Fibroblast of pulmonary artery (primary cell): ENCODE data around the gene ENTPD2.

Source experiments
- DNase-seq: peaks from one replicate; pipeline ENCODE4 v3.0.0-alpha.2; 2010; ENCODE audit warnings: low read depth
- H3K4me3 ChIP-seq: replicated peaks from 2 replicates; pipeline ENCODE4 v1.5.1; 2011; ENCODE audit warnings: low read depth, mild to moderate bottlenecking, control low read depth, low read length, moderate library complexity
- CTCF ChIP-seq: IDR thresholded peaks from 2 replicates; pipeline ENCODE4 v1.5.1; 2011; ENCODE audit warnings: mild to moderate bottlenecking, control low read depth, low read length, inconsistent platforms; ENCODE audit errors: missing control alignments

ENTPD2 gene

GRCh38 chr9:137020771-137021567 is 32.9 kb downstream of the ENTPD2 start:
- no peak for DNase-seq
- no peak overlapping the region for H3K4me3 ChIP-seq
- no peak for TF ChIP-seq CTCF

- TF ChIP-seq CTCF = no peak
- H3K4me3 ChIP-seq = no peak overlapping the region
- DNase-seq = no peak
Measured at GRCh38 chr9:137019891-137020683, 33.8 kb downstream of the ENTPD2 start.

- DNase-seq = no peak
- TF ChIP-seq CTCF = no peak
- H3K4me3 ChIP-seq = no peak overlapping the region
Measured at GRCh38 chr9:137018761-137019559, 34.9 kb downstream of the ENTPD2 start.

- TF ChIP-seq CTCF = no peak
- DNase-seq = no peak
- no peak overlapping the region for H3K4me3 ChIP-seq
Measured at GRCh38 chr9:137017791-137018497, 35.9 kb downstream of the ENTPD2 start.

- H3K4me3 ChIP-seq = no peak overlapping the region
- no peak for TF ChIP-seq CTCF
- DNase-seq = no peak
Measured at GRCh38 chr9:137017071-137017470, 36.8 kb downstream of the ENTPD2 start.

- no peak overlapping the region for H3K4me3 ChIP-seq
- no peak for DNase-seq
- TF ChIP-seq CTCF = no peak
Measured at GRCh38 chr9:137016436-137016835, 37.4 kb downstream of the ENTPD2 start.
